Smooth muscle cell (in vitro differentiated cells): ENCODE data around the gene ZNF432. TPM values are rescaled to one million over a fixed set of nuclear protein-coding genes. Genes with fewer than 3 reads are reported as not detected.

Experiments
- DNase-seq: peaks from one replicate; lab custom pipeline; 2025; ENCODE audit not compliant: unreplicated experiment; lab: John Stamatoyannopoulos, UW
- H2AFZ ChIP-seq: fragments of 200-600 bp; sonication (generic); 2 replicates; pipeline ENCODE4 v1.6.0; 2016; ENCODE audit warnings: antibody characterized with exemption, low read depth, mild to moderate bottlenecking
- H3F3A ChIP-seq: fragments of 200-600 bp; sonication (generic); 2 replicates; pipeline ENCODE4 v1.6.0; 2017; ENCODE audit warnings: antibody characterized with exemption, low read depth
- H3K27ac ChIP-seq: fragments of 200-600 bp; sonication (generic); 2 replicates; pipeline ENCODE4 v1.5.1; 2016; ENCODE audit warnings: low read depth, mild to moderate bottlenecking
- H3K27me3 ChIP-seq: fragments of 200-600 bp; sonication (generic); 2 replicates; pipeline ENCODE4 v1.6.1; 2016; ENCODE audit warnings: low read depth, mild to moderate bottlenecking
- H3K36me3 ChIP-seq: fragments of 200-600 bp; sonication (generic); 2 replicates; pipeline ENCODE4 v1.5.1; 2016; ENCODE audit warnings: low read depth
- H3K4me1 ChIP-seq: fragments of 200-600 bp; sonication (generic); 2 replicates; pipeline ENCODE4 v1.5.1; 2016; ENCODE audit warnings: low read depth
- H3K4me2 ChIP-seq: fragments of 200-600 bp; sonication (generic); 2 replicates; pipeline ENCODE4 v1.6.0; 2016; ENCODE audit warnings: mild to moderate bottlenecking
- H3K4me3 ChIP-seq: fragments of 200-600 bp; sonication (generic); 2 replicates; pipeline ENCODE4 v1.5.1; 2016; ENCODE audit warnings: mild to moderate bottlenecking
- H3K79me2 ChIP-seq: fragments of 200-600 bp; sonication (generic); 2 replicates; pipeline ENCODE4 v1.6.0; 2016; ENCODE audit warnings: low read depth, mild to moderate bottlenecking
- H3K9ac ChIP-seq: fragments of 200-600 bp; sonication (generic); 2 replicates; pipeline ENCODE4 v1.6.0; 2016; ENCODE audit warnings: low read depth
- H3K9me3 ChIP-seq: fragments of 200-600 bp; sonication (generic); replicated peaks from 2 replicates; pipeline ENCODE4 v1.5.1; 2016; ENCODE audit warnings: low read depth
- H4K20me1 ChIP-seq: fragments of 200-600 bp; sonication (generic); 2 replicates; pipeline ENCODE4 v1.6.0; 2016; ENCODE audit warnings: low read depth
- WGBS: methylation state at CpG from one replicate; pipeline ENCODE4 v1.1.7; 2016; ENCODE audit warnings: low lambda C conversion rate; 5-methylcytosine and 5-hydroxymethylcytosine counted together
- polyA plus RNA-seq: library from polyadenylated mRNA; unstranded; fragments of >200 nt; fragmentation: Nextera tagmentation; extraction: Ambion mirVana; gene quantifications from 2 replicates; pipeline ENCODE4 v1.2.1, GENCODE V29; 2016
- total RNA-seq: library from RNA; depleted of rRNA; stranded (reverse); fragments of >200 nt; gene quantifications from 2 replicates; pipeline ENCODE4 v1.2.3, GENCODE V29; 2014
- TF ChIP-seq, protein P1 (sequence below): fragments of 200-600 bp; sonication (generic); IDR thresholded peaks from 2 replicates; pipeline ENCODE4 v1.5.1; 2017; ENCODE audit warnings: borderline replicate concordance, mild to moderate bottlenecking, antibody characterized with exemption; ENCODE audit not compliant: insufficient read depth, poor library complexity, severe bottlenecking

Gene ZNF432
- total and polyA plus RNA-seq, 2 experiments from 2014 or later: 4.2 to 18.3 TPM

DNA sequence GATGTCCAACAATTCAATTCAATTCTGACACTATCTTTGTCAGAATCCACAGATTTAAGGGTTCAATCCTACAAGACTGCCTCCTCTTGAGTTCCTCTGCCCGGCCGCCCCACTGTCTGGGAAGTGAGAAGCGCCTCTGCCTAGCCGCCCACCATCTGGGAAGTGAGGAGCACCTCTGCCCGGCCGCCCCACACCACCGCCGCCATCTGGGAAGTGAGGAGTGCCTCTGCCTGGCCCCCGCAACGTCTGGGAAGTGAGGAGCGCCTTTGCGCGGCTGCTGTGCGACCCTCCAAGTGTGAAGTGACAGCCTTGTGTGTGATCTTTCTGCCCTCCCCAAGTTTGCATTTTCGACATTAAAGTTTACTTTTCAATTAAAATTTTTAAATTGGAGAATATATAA is 26.4 kb downstream of the ZNF432 start:
- WGBS: 98% methylated on average over 15 of the region's 15 CpGs
- Histone ChIP-seq H3K36me3 (peaks cover 69% of the 10 kb centered on the region), H3K9ac (no peak overlapping the region), H4K20me1 (no peaks in the 10 kb centered on the region), H3K4me2 (no peak overlapping the region), H3K4me1 (peaks cover 6% of the 10 kb centered on the region), H3K4me3 (no peak overlapping the region), H2AFZ (no peak overlapping the region), H3K27me3 (no peaks in the 10 kb centered on the region), H3K9me3 (peaks cover 24% of the 10 kb centered on the region), H3K79me2 (peaks cover 27% of the 10 kb centered on the region), H3K27ac (no peak overlapping the region), H3F3A (no peaks in the 10 kb centered on the region)
- TF ChIP-seq, protein P1, sequence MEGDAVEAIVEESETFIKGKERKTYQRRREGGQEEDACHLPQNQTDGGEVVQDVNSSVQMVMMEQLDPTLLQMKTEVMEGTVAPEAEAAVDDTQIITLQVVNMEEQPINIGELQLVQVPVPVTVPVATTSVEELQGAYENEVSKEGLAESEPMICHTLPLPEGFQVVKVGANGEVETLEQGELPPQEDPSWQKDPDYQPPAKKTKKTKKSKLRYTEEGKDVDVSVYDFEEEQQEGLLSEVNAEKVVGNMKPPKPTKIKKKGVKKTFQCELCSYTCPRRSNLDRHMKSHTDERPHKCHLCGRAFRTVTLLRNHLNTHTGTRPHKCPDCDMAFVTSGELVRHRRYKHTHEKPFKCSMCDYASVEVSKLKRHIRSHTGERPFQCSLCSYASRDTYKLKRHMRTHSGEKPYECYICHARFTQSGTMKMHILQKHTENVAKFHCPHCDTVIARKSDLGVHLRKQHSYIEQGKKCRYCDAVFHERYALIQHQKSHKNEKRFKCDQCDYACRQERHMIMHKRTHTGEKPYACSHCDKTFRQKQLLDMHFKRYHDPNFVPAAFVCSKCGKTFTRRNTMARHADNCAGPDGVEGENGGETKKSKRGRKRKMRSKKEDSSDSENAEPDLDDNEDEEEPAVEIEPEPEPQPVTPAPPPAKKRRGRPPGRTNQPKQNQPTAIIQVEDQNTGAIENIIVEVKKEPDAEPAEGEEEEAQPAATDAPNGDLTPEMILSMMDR: no peak
- no peak for DNase-seq

DNA sequence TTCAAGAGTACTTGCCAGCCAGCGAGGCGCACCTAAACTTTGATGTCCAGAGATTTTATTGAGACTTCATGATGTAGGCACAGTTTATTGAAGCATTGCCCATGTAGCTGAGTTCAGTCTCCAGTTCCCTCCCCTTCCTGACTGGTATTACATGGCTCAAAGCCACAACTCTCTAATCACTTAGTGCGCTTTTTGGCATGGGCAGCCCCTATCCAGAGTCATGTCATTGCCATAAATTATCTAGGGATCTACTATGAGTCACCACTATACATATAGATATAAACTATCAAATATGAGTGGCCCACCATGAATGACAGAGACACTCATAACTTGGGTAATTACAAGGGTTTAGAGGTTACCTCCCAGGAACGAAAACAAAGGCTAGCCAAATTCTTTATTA is 28.1 kb downstream of the ZNF432 start:
- H3K4me3 ChIP-seq: no peak overlapping the region
- TF ChIP-seq, protein P1: no peak
- H2AFZ ChIP-seq: no peak overlapping the region
- WGBS: 97% methylated on average over 4 of the region's 4 CpGs
- peaks cover 19% of the 10 kb centered on the region for H3K79me2 ChIP-seq
- H3K36me3 ChIP-seq: peaks cover 79% of the 10 kb centered on the region
- no peak overlapping the region for H3K4me2 ChIP-seq
- H4K20me1 ChIP-seq: no peaks in the 10 kb centered on the region
- no peak for DNase-seq
- H3K27ac ChIP-seq: no peak overlapping the region
- H3K9me3 ChIP-seq: peaks cover 24% of the 10 kb centered on the region
- no peaks in the 10 kb centered on the region for H3K27me3 ChIP-seq
- no peaks in the 10 kb centered on the region for H3K4me1 ChIP-seq
- H3F3A ChIP-seq: no peaks in the 10 kb centered on the region
- H3K9ac ChIP-seq: no peak overlapping the region

DNA sequence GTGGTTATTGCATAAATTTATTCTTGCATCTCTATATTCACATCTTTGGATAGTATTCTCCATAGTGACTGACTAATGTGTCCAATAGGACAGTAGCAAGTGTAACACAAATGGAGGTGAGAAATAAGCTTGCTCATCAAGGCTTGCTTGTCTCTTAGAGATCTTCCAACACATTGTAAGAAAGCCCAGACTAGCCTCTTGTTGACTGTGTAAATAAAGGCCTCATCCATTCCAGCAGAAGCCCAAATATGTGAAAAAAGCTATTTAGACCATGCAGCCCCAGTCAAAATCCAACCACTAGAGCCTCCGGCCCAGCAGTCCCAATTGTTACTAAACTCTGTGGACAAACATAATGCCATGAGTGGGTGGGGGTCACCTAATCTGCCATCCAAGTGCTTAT is 38.0 kb downstream of the ZNF432 start:
- H3K79me2 ChIP-seq: peaks cover 20% of the 10 kb centered on the region
- no peak overlapping the region for H3K4me2 ChIP-seq
- no peak overlapping the region for H3K9ac ChIP-seq
- H2AFZ ChIP-seq: no peak overlapping the region
- no peaks in the 10 kb centered on the region for H3K4me1 ChIP-seq
- 100% methylated on average over 1 of the region's 1 CpG for WGBS
- H3K9me3 ChIP-seq: peaks cover under 1% of the 10 kb centered on the region
- TF ChIP-seq, protein P1: no peak
- no peak overlapping the region for H3K27ac ChIP-seq
- H3F3A ChIP-seq: no peaks in the 10 kb centered on the region
- no peak for DNase-seq
- no peak overlapping the region for H3K4me3 ChIP-seq
- no peaks in the 10 kb centered on the region for H4K20me1 ChIP-seq
- H3K27me3 ChIP-seq: no peaks in the 10 kb centered on the region
- H3K36me3 ChIP-seq: peaks cover 17% of the 10 kb centered on the region

DNA sequence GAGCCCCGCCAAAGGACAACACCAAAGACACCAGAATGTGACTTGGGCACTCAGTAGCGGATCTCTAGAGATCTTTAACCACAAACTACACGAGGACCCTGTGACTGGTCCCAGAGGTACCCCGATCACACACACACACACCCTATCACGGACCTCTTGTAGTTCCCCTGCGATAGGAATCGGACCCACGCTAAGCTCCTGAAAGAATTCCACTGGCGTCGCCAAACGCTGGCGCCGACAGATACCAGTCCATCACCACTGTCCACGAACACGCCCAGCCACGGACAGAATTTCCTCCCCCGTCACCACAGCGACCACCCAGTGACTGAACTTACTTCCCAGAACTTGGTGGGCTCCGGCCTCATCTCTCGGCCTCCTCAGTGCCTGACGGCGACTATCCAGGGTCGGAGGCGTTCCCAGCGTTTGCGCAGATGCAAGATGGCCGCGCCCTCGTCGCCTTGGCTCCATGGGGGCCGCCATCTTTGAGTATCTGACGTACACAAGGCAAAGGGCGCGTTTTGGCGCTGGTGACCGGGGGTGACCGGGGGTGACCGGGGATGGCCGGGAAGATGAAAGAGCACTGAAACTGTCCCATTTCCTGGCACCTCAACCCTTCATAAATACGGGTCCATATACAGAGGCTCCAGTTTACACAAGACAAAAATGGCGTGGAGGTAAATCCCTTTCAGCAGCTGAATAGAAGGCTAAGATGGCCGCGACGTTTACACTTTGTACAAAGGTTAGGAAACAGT is 40.7 kb downstream of the ZNF432 start, which contains the start of gene ZNF615:
ZNF615 (minus strand) TSS at position 406 of the 752 bp plus-strand sequence. CDS start 4,500 bp downstream, outside the sequence.
- DNase-seq: peak; percentile 48
- Histone ChIP-seq H3K9ac (peak within 1 kb of the TSS; percentile 72), H2AFZ (peak within 1 kb of the TSS; percentile 100), H3K9me3 (peaks cover 8% of the 10 kb centered on the region), H3K27me3 (no peaks in the 10 kb centered on the region), H3K4me2 (peak within 1 kb of the TSS; percentile 91), H3K36me3 (peaks cover 15% of the 10 kb centered on the region), H3K4me1 (no peaks in the 10 kb centered on the region), H3K4me3 (peak within 1 kb of the TSS; percentile 93), H4K20me1 (no peaks in the 10 kb centered on the region), H3K79me2 (peaks cover 35% of the 10 kb centered on the region), H3F3A (no peaks in the 10 kb centered on the region), H3K27ac (peak within 1 kb of the TSS; percentile 56)
- TF ChIP-seq, protein P1: no peak
- 2% methylated on average over 44 of the region's 44 CpGs for WGBS
